Adipocyte (in vitro differentiated cells): ENCODE results near the gene CYBB.

Experiments
- DNase-seq: peaks from one replicate; pipeline ENCODE4 v3.0.0-alpha.2; 2015; ENCODE audit warnings: low read depth
- H3K27me3 ChIP-seq: replicated peaks from 2 replicates; pipeline ENCODE4 v1.7.0; 2013; ENCODE audit warnings: mild to moderate bottlenecking, low read length, moderate library complexity; ENCODE audit not compliant: control insufficient read depth, insufficient read depth
- H3K36me3 ChIP-seq: 2 replicates; pipeline ENCODE4 v1.7.0; 2013; ENCODE audit warnings: low read length, mild to moderate bottlenecking, moderate library complexity; ENCODE audit not compliant: control insufficient read depth, insufficient read depth, severe bottlenecking
- H3K4me1 ChIP-seq: 2 replicates; pipeline ENCODE4 v1.7.0; 2013; ENCODE audit warnings: mild to moderate bottlenecking, low read length, moderate library complexity; ENCODE audit not compliant: control insufficient read depth, insufficient read depth
- H3K4me3 ChIP-seq: 2 replicates; pipeline ENCODE4 v1.7.0; 2013; ENCODE audit warnings: mild to moderate bottlenecking, low read length, moderate library complexity
- H3K9ac ChIP-seq: 2 replicates; pipeline ENCODE4 v1.7.0; 2013; ENCODE audit warnings: mild to moderate bottlenecking, low read length, moderate library complexity
- H3K9me3 ChIP-seq: 2 replicates; pipeline ENCODE4 v1.7.0; 2013; ENCODE audit warnings: mild to moderate bottlenecking, low read length, moderate library complexity; ENCODE audit not compliant: control insufficient read depth

Gene CYBB

DNA sequence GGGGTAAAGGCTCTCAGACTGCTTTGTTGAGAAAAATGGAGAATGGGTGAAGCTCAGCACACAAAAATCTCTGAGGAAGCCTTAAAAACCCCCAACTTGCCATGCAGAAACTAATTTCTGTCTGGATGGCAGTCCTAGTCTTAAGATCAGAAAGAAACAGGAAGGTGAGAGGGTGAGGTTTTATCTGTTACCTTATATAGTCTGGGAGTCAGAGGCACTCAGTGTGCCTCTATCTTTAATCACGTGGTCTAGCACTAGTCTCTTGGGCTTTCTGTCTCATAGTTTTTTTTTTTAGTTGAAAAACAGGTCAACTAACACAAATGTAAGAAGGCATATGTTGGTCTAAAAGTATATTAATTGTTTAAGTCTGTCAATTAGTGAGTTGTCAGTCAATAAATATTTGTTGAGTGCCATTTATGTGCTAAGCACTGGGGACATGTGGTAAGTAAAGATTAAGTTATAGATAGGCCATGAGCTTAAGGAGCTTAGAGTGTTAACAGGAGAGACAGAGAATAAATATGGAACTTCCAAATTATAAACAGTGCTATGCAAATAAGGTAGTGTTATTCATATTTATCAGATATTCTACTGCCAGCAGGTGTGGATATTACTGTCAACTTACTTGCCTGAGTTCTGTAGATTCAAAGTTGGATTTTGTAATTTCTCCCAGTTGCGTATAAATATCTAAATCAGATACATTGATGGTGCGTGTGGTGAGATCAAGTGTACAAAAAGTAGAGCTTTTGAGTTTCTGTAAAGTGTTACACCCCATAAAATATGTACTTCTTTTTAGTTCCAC is 7.0 kb downstream of the CYBB start:
- Histone ChIP-seq H3K36me3 (no peaks in the 10 kb centered on the region), H3K9me3 (no peaks in the 10 kb centered on the region), H3K4me3 (no peak overlapping the region), H3K9ac (no peak overlapping the region), H3K27me3 (peaks cover 26% of the 10 kb centered on the region), H3K4me1 (no peaks in the 10 kb centered on the region)
- DNase-seq: no peak

- Histone ChIP-seq H3K36me3 (no peaks in the 10 kb centered on the region), H3K4me3 (no peak overlapping the region), H3K9ac (no peak overlapping the region)
Measured at GRCh38 chrX:37787423-37787869, 7.6 kb downstream of the CYBB start.

DNA sequence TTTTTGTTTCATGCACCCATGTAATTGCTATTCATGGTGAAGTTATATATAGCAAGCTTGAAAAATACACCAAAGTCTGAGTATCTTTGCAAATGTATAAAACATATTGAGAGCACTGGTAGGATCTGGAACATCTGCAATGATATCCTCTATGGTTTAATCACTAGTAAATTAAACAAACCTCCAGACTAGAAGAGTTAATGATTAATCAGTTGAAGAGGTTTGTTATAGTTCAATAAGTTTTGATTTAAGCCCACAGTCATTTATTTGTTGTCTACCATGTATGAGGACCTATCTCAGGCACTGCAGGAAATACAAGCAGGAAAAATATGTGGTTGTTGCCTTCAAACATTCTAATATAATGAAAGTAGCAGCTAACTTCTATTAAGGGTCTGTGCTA is 16.5 kb downstream of the CYBB start:
- no peak overlapping the region for H3K9ac ChIP-seq
- no peaks in the 10 kb centered on the region for H3K4me1 ChIP-seq

More at GRCh38 chrX:37787423-37787869, 7.6 kb downstream of the CYBB start:
- DNase-seq: no peak
- Histone ChIP-seq H3K4me1 (no peaks in the 10 kb centered on the region), H3K27me3 (peaks cover 23% of the 10 kb centered on the region), H3K9me3 (no peaks in the 10 kb centered on the region)

GRCh38 chrX:37796805-37797204 is 16.9 kb downstream of the CYBB start:
- H3K36me3 ChIP-seq: no peaks in the 10 kb centered on the region
- H3K9ac ChIP-seq: no peak overlapping the region
- H3K27me3 ChIP-seq: peaks cover 12% of the 10 kb centered on the region
- no peaks in the 10 kb centered on the region for H3K9me3 ChIP-seq
- H3K4me1 ChIP-seq: no peaks in the 10 kb centered on the region
- no peak for DNase-seq
- no peak overlapping the region for H3K4me3 ChIP-seq

More for the DNA sequence above, 16.5 kb downstream of the CYBB start:
- DNase-seq: no peak
- H3K4me3 ChIP-seq: no peak overlapping the region
- H3K27me3 ChIP-seq: peaks cover 15% of the 10 kb centered on the region
- H3K36me3 ChIP-seq: no peaks in the 10 kb centered on the region
- H3K9me3 ChIP-seq: no peaks in the 10 kb centered on the region

DNA sequence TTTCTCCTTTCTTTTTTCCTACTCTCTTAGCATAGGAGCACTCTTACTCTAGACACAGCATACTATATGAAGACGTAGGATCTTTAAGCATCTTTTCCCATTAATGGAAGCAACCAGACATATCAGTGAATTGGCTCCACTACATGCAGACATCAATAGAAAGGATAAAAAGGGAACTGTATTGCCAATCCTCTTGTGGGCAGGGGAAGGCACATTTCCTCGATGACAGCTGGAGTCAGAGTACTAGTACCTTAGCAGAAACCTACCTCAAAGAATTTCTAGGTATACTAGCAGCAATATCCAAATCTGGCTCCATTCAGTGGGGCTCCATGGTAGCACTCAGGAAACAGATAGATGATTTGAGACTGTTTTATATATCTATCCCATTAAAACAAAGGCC is 20.1 kb downstream of the CYBB start:
- Histone ChIP-seq H3K4me1 (no peaks in the 10 kb centered on the region), H3K4me3 (no peak overlapping the region), H3K9ac (no peak overlapping the region), H3K27me3 (peaks cover 6% of the 10 kb centered on the region), H3K9me3 (no peaks in the 10 kb centered on the region), H3K36me3 (no peaks in the 10 kb centered on the region)
- DNase-seq: no peak

DNA sequence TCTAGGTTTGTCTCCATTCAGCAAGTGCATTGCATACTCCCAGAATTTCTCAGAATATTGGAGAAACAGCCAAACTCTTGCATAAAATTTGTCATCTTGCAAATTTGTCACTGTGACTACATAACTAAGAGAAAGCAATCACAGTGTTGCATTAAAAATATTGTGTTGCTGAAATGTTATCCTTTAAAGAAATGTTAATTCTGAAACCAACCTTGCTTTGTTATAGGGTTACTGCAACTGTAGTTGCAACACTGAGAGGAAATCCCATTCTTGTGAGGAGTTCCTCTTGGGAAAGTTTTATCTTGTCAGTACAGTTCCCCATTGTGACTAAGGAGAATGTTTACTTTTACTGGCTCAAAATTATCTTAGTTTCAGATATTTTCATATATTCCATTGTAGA is 20.9 kb downstream of the CYBB start:
- Histone ChIP-seq H3K36me3 (no peaks in the 10 kb centered on the region), H3K4me3 (no peak overlapping the region), H3K9me3 (no peaks in the 10 kb centered on the region), H3K4me1 (no peaks in the 10 kb centered on the region), H3K27me3 (peaks cover 6% of the 10 kb centered on the region), H3K9ac (no peak overlapping the region)
- DNase-seq: no peak

DNA sequence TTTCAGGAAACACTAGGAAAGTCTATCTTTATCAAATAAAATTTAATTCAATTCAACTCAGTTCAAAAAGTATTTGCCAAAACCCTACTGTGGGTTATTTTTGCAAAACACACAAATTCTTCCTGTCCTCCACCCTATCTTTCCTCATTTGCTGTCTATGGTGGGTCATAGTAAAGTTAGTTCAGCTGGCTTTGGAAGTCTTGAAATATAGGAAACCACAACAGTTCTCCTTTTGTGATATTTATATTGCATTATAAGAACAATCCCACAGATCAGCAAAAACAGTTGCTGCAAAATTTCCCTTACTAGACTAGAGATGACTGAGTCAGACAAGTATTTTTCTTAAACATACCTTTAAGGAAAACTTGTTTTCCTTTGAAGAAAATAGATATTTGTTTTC is 22.2 kb downstream of the CYBB start:
- Histone ChIP-seq H3K9me3 (no peaks in the 10 kb centered on the region), H3K4me3 (no peak overlapping the region), H3K9ac (no peak overlapping the region), H3K4me1 (no peaks in the 10 kb centered on the region), H3K27me3 (peaks cover 6% of the 10 kb centered on the region), H3K36me3 (no peaks in the 10 kb centered on the region)
- peak; percentile 5 for DNase-seq

DNA sequence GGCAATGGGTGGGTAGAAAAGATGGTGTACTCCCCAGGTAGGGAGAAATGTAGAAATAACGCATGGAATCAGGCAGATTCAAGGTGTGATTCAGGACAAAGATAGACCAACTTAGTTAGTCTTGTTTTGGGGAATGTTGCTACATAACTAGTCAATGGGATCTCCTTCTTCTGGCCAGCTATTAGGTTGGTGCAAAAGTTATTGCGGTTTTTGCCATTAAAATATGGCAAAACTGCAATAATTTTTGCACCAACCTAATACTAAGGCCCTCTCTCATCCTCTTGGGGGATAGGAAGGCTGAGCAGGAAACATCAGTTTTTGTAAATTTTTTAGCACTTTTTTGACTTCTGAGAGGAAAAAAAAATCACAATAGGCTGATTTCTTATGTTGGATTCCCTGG is 23.2 kb downstream of the CYBB start:
- peaks cover 2% of the 10 kb centered on the region for H3K9me3 ChIP-seq

GRCh38 chrX:37809970-37810369 is 30.1 kb downstream of the CYBB start:
- Histone ChIP-seq H3K4me1 (no peaks in the 10 kb centered on the region), H3K27me3 (peaks cover 25% of the 10 kb centered on the region), H3K9me3 (peaks cover 2% of the 10 kb centered on the region), H3K36me3 (no peaks in the 10 kb centered on the region), H3K4me3 (no peak overlapping the region), H3K9ac (no peak overlapping the region)
- no peak for DNase-seq

More for the DNA sequence above, 23.2 kb downstream of the CYBB start:
- no peak for DNase-seq
- Histone ChIP-seq H3K36me3 (no peaks in the 10 kb centered on the region), H3K27me3 (peaks cover 6% of the 10 kb centered on the region), H3K4me3 (no peak overlapping the region), H3K9ac (no peak overlapping the region), H3K4me1 (no peaks in the 10 kb centered on the region)

DNA sequence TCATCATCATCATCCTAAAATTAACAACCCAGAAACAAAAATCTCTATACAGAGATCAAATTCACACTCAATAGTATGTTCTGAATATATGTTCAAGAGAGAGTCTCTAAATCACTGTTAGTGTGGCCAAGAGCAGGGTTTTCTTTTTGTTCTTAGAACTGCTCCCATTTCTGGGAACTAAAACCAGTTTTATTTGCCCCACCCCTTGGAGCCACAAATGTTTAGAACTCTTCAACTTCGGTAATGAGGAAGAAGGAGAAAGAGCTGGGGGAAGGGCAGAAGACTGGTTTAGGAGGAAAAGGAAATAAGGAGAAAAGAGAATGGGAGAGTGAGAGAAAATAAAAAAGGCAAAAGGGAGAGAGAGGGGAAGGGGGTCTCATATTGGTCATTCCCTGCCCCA is 32.3 kb downstream of the CYBB start:
- no peak for DNase-seq
- Histone ChIP-seq H3K27me3 (peaks cover 41% of the 10 kb centered on the region), H3K9me3 (peaks cover 2% of the 10 kb centered on the region)

DNA sequence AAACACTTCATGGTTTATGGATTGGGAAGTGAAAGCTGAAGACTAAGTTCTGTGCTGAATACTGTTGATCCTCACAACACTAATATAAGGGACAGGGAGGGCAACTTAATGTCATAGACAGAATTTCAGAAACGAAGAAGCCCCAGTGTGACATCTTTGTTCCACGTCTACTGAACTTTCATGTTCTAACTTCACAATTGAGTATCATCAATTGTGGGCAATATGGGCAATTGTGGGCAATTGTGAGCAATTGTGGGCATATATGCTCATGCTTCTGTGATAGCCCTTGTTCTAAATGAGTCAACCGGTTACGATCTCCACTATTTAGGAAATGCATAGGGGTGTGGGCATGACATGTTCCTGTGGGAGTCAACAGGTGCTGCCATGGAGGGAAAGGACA is 33.7 kb downstream of the CYBB start:
- H3K9ac ChIP-seq: no peak overlapping the region
- no peaks in the 10 kb centered on the region for H3K36me3 ChIP-seq
- no peak for DNase-seq
- no peak overlapping the region for H3K4me3 ChIP-seq
- no peaks in the 10 kb centered on the region for H3K9me3 ChIP-seq
- H3K27me3 ChIP-seq: peaks cover 48% of the 10 kb centered on the region
- no peaks in the 10 kb centered on the region for H3K4me1 ChIP-seq

More for the DNA sequence above, 32.3 kb downstream of the CYBB start:
- no peak overlapping the region for H3K4me3 ChIP-seq
- no peak overlapping the region for H3K9ac ChIP-seq
- no peaks in the 10 kb centered on the region for H3K4me1 ChIP-seq
- no peaks in the 10 kb centered on the region for H3K36me3 ChIP-seq

DNA sequence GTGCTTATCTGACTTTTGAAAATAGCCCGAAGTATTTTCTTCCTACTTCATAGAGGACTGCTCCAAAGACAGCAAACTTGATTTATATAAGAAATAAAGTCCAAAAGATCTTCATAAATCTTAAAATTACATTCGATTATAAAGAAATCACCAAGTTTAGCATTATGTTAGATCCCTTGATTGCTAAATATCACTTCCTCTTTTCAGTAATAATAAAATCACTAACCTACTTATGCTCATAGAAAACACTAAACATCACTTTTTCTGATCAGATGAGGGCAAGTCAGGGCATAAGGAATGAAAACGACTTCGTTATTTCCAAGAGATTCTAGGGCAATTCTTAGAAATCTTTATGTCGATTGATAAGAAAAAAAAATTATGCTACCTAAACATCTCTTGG is 35.5 kb downstream of the CYBB start:
- Histone ChIP-seq H3K27me3 (peaks cover 47% of the 10 kb centered on the region), H3K9ac (no peak overlapping the region), H3K4me3 (no peak overlapping the region), H3K9me3 (no peaks in the 10 kb centered on the region), H3K4me1 (no peaks in the 10 kb centered on the region), H3K36me3 (no peaks in the 10 kb centered on the region)
- no peak for DNase-seq
